Osteoblast (primary cell): ENCODE results near the gene CLIP4. TPM values are rescaled to one million over a fixed set of nuclear protein-coding genes. Genes with fewer than 3 reads are reported as not detected.

Source experiments
- DNase-seq: peaks from one replicate; pipeline ENCODE4 v3.0.0; 2011; ENCODE audit warnings: low spot score, mixed read lengths; ENCODE audit not compliant: insufficient read length; ENCODE audit errors: missing footprints
- H2AFZ ChIP-seq: 2 replicates; pipeline ENCODE4 v1.6.0; 2011; ENCODE audit warnings: mild to moderate bottlenecking, low read length
- H3K27ac ChIP-seq: 2 replicates; pipeline ENCODE4 v1.5.1; 2011; ENCODE audit warnings: mild to moderate bottlenecking, low read depth, low read length, moderate library complexity
- H3K27me3 ChIP-seq: 2 replicates; pipeline ENCODE4 v1.6.0; 2012; ENCODE audit warnings: mild to moderate bottlenecking, control low read depth, inconsistent platforms, low read length, moderate library complexity; ENCODE audit not compliant: insufficient read depth
- H3K36me3 ChIP-seq: 2 replicates; pipeline ENCODE4 v1.5.1; 2011; ENCODE audit warnings: mild to moderate bottlenecking, low read length, control low read depth, moderate library complexity; ENCODE audit not compliant: insufficient read depth
- H3K4me1 ChIP-seq: 2 replicates; pipeline ENCODE4 v1.5.1; 2011; ENCODE audit warnings: mild to moderate bottlenecking, low read length, control low read depth, moderate library complexity; ENCODE audit not compliant: insufficient read depth
- H3K4me2 ChIP-seq: 2 replicates; pipeline ENCODE4 v1.6.0; 2011; ENCODE audit warnings: mild to moderate bottlenecking, low read length; ENCODE audit not compliant: insufficient read depth
- H3K4me3 ChIP-seq: fragments of 200-600 bp; sonication (generic); 3 replicates; pipeline ENCODE4 v1.5.1; 2012; ENCODE audit warnings: mild to moderate bottlenecking, low read length, inconsistent platforms; ENCODE audit not compliant: insufficient read depth
- H3K79me2 ChIP-seq: 2 replicates; pipeline ENCODE4 v1.6.0; 2012; ENCODE audit warnings: mild to moderate bottlenecking, low read length, control low read depth, inconsistent platforms; ENCODE audit not compliant: insufficient read depth
- H3K9me3 ChIP-seq: 2 replicates; pipeline ENCODE4 v1.5.1; 2011; ENCODE audit warnings: low read depth, low read length, control low read depth
- H4K20me1 ChIP-seq: 2 replicates; pipeline ENCODE4 v1.6.0; 2012; ENCODE audit warnings: mild to moderate bottlenecking, low read length, control low read depth; ENCODE audit not compliant: insufficient read depth
- CTCF ChIP-seq: IDR thresholded peaks from 2 replicates; pipeline ENCODE4 v1.5.1; 2011; ENCODE audit warnings: mild to moderate bottlenecking, low read depth, low read length, moderate library complexity; ENCODE audit errors: extremely low read depth
- total RNA-seq: library from RNA; depleted of rRNA; stranded (reverse); fragments of >200 nt; gene quantifications from 2 replicates; pipeline ENCODE4 v1.2.3, GENCODE V29; 2012

CLIP4 gene
- total RNA-seq, 1 donor = 124 TPM

GRCh38 chr2:29160184-29160583 lies 45.0 kb downstream of the CLIP4 start:
- TF ChIP-seq CTCF = no peak
- Histone ChIP-seq H3K4me1 (peaks cover 1% of the 10 kb centered on the region), H3K9me3 (no peaks in the 10 kb centered on the region), H3K79me2 (no peaks in the 10 kb centered on the region), H3K27ac (no peak overlapping the region), H3K4me3 (no peak overlapping the region), H4K20me1 (no peaks in the 10 kb centered on the region), H2AFZ (no peak overlapping the region), H3K4me2 (no peak overlapping the region), H3K27me3 (no peaks in the 10 kb centered on the region), H3K36me3 (peaks cover 50% of the 10 kb centered on the region)
- no peak for DNase-seq

- Histone ChIP-seq H4K20me1 (peaks cover 3% of the 10 kb centered on the region), H3K4me1 (peaks cover 14% of the 10 kb centered on the region), H3K9me3 (no peaks in the 10 kb centered on the region), H2AFZ (no peak overlapping the region), H3K79me2 (no peaks in the 10 kb centered on the region), H3K27ac (no peak overlapping the region), H3K4me2 (no peak overlapping the region), H3K36me3 (peaks cover 37% of the 10 kb centered on the region), H3K27me3 (no peaks in the 10 kb centered on the region), H3K4me3 (no peak overlapping the region)
- no peak for DNase-seq
- TF ChIP-seq CTCF = no peak
These were observed 47.2 kb downstream of the CLIP4 start for GRCh38 chr2:29162204-29162928.

- no peaks in the 10 kb centered on the region for H3K9me3 ChIP-seq
- H3K36me3 ChIP-seq = peaks cover 36% of the 10 kb centered on the region
- H4K20me1 ChIP-seq = peaks cover 3% of the 10 kb centered on the region
- no peak for DNase-seq
- H3K79me2 ChIP-seq = no peaks in the 10 kb centered on the region
- H3K4me1 ChIP-seq = peaks cover 14% of the 10 kb centered on the region
- no peak overlapping the region for H3K27ac ChIP-seq
- H3K4me2 ChIP-seq = no peak overlapping the region
- H3K4me3 ChIP-seq = no peak overlapping the region
- H3K27me3 ChIP-seq = no peaks in the 10 kb centered on the region
- no peak overlapping the region for H2AFZ ChIP-seq
- no peak for TF ChIP-seq CTCF
These were observed 49.1 kb downstream of the CLIP4 start for GRCh38 chr2:29164091-29164846.
